Hepatocyte (in vitro differentiated cells): ENCODE data around the gene BPIFB2.

ENCODE experiments used
- CTCF ChIP-seq: fragments of 200-600 bp; sonication (generic); IDR thresholded peaks from 2 replicates; pipeline ENCODE4 v1.5.1; 2016; ENCODE audit warnings: antibody characterized with exemption, mild to moderate bottlenecking; ENCODE audit not compliant: poor library complexity
- EZH2 ChIP-seq: fragments of 200-600 bp; sonication (generic); IDR thresholded peaks from 2 replicates; pipeline ENCODE4 v1.6.1; 2016; ENCODE audit warnings: antibody characterized with exemption, mild to moderate bottlenecking, borderline replicate concordance
- EZH2phosphoT487 ChIP-seq: fragments of 200-600 bp; sonication (generic); IDR thresholded peaks from one replicate; pipeline ENCODE4 v1.6.1; 2018; ENCODE audit warnings: antibody characterized with exemption, mild to moderate bottlenecking, low read depth, moderate library complexity; ENCODE audit not compliant: unreplicated experiment, severe bottlenecking

DNA sequence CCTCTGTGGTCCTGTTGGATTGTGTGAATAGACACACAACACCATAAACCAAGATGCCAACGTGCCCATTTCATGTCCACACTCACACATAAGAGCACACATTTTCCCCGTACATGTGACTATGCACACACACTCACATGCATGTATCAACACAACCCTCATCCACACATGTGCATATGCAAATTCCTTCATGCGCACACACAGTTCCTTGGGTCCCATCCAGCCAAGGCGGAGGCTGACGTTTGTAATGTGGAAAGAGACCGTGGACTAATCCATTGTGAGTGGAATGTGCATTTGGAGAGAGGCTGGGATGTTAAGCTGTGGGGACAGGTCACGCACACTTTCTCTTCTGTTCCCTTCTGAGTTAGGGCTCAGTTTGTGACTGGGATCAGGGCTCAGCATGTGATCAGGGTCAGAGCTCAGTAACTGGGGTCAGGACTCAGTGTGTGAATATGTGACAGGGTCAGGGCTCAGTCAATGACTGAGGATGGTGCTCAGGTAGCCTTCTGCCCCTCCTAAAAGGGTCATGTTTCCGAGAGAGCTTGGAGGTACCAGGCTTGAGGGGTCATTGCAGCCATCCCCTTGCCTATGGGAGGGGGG, 628 bp upstream of the BPIFB2 start:
- TF ChIP-seq CTCF (no peak), EZH2phosphoT487 (no peak), EZH2 (no peak)
